Lung (tissue), 12 donors: ENCODE data around the gene DOCK7. TPM values are rescaled to one million over a fixed set of nuclear protein-coding genes. Genes with fewer than 3 reads are reported as not detected.

ENCODE experiments used
- ATAC-seq: fragments of 200-7000 bp; cut with Tn5 transposase; one replicate; pipeline ENCODE4 v1.9.1; 2020; ENCODE audit warnings: moderate number of reproducible peaks; ENCODE audit not compliant: insufficient read depth, low FRiP score
- DNase-seq, 3 donors: peaks; one replicate each; pipeline ENCODE4 v3.0.0-alpha.2; 2013 to 2017
- H3K27ac ChIP-seq, 2 donors: one replicate each; pipeline ENCODE4 v1.5.1; 2013; ENCODE audit warnings: mild to moderate bottlenecking in 2 of 2, moderate library complexity in 2 of 2, control low read depth in 1 of 2, inconsistent platforms in 1 of 2, low read depth in 1 of 2, low read length in 1 of 2
- H3K27me3 ChIP-seq, 3 donors: one replicate each; pipeline ENCODE4 v1.5.1; 2013; ENCODE audit warnings: low read length in 2 of 3; ENCODE audit not compliant: control insufficient read depth in 3 of 3, insufficient read depth in 3 of 3
- H3K36me3 ChIP-seq, 4 donors: one replicate each; pipeline ENCODE4 v1.5.1; 2013; ENCODE audit warnings: low read length in 4 of 4, mild to moderate bottlenecking in 1 of 4, moderate library complexity in 1 of 4; ENCODE audit not compliant: control insufficient read depth in 4 of 4, insufficient read depth in 4 of 4
- H3K4me1 ChIP-seq, 5 donors: one replicate each; pipeline ENCODE4 v1.5.1; 2013; ENCODE audit warnings: low read length in 5 of 5, mild to moderate bottlenecking in 2 of 5, moderate library complexity in 1 of 5; ENCODE audit not compliant: control insufficient read depth in 5 of 5, insufficient read depth in 5 of 5
- H3K4me3 ChIP-seq: one replicate; pipeline ENCODE4 v1.5.1; 2013; ENCODE audit warnings: mild to moderate bottlenecking, control low read depth, moderate library complexity
- H3K9ac ChIP-seq, 2 donors: one replicate each; pipeline ENCODE4 v1.5.1; 2013; ENCODE audit warnings: low read length in 2 of 2, control low read depth in 1 of 2; ENCODE audit not compliant: insufficient read depth in 1 of 2
- H3K9me3 ChIP-seq, 4 donors: one replicate each; pipeline ENCODE4 v1.5.1; 2013; ENCODE audit warnings: low read length in 3 of 4, mild to moderate bottlenecking in 1 of 4, moderate library complexity in 1 of 4; ENCODE audit not compliant: control insufficient read depth in 4 of 4, insufficient read depth in 3 of 4
- CTCF ChIP-seq: IDR thresholded peaks from 2 replicates; pipeline ENCODE4 v1.5.1; 2012; ENCODE audit warnings: mild to moderate bottlenecking; ENCODE audit errors: control extremely low read depth, extremely low read depth
- WGBS, 2 donors: extraction: QIAGEN DNeasy Blood & Tissue Kit; methylation state at CpG; one replicate each; pipeline ENCODE4 v1.1.7; 2013; 5-methylcytosine and 5-hydroxymethylcytosine counted together
- polyA plus RNA-seq, 2 donors: library from polyadenylated mRNA; stranded (reverse); fragments of 200-250 nt; gene quantifications; one replicate each; pipeline ENCODE4 v1.2.1, GENCODE V29; 2013
- total RNA-seq, 2 donors: library from RNA; depleted of rRNA in 1 of 2; stranded (reverse); fragments of >200 nt in 1 of 2; gene quantifications; one replicate each; pipeline ENCODE4 v1.2.1, GENCODE V29; 2014 to 2021
- donor health status: control.
- donor health status: control.
- donor health status: Bipolar disorder and iron deficiency.
- donor health status: healthy.
- donor health status: DM: yes; HTN: yes; CAD: no.

The DOCK7 gene
- total and polyA plus RNA-seq, 4 donors, result 3.4 to 111 (median 20.2) TPM

GRCh38 chr1:62608905-62609304, 79.3 kb downstream of the DOCK7 start:
- Histone ChIP-seq H3K27ac (no peak overlapping the region), H3K9me3 (no peaks in the 10 kb centered on the region), H3K4me1 (no peaks in the 10 kb centered on the region), H3K36me3 (peaks cover 0 to 4% (median 0%) of the 10 kb centered on the region in 4 donors), H3K27me3 (no peaks in the 10 kb centered on the region), H3K9ac (no peak overlapping the region), H3K4me3 (no peak overlapping the region)
- TF ChIP-seq CTCF, result no peak
- DNase-seq (no peak), ATAC-seq (no peak)

GRCh38 chr1:62601457-62601856, 86.7 kb downstream of the DOCK7 start:
- 94 to 98% methylated on average over 2 of the region's 2 CpGs for WGBS, 2 donors
- Histone ChIP-seq H3K9ac (no peak overlapping the region), H3K27ac (no peak overlapping the region)

GRCh38 chr1:62599044-62599443, 89.1 kb downstream of the DOCK7 start:
- H3K27me3 ChIP-seq, result no peaks in the 10 kb centered on the region
- DNase-seq, result no peak
- TF ChIP-seq CTCF, result no peak
- no peaks in the 10 kb centered on the region for H3K9me3 ChIP-seq
- H3K9ac ChIP-seq, result no peak overlapping the region
- H3K36me3 ChIP-seq, result no peaks in the 10 kb centered on the region
- no peak overlapping the region for H3K27ac ChIP-seq
- WGBS, 2 donors, result 89 to 92% methylated on average over 5 of the region's 5 CpGs
- ATAC-seq, result no peak
- H3K4me3 ChIP-seq, result no peak overlapping the region
- no peaks in the 10 kb centered on the region for H3K4me1 ChIP-seq

More at GRCh38 chr1:62601457-62601856, 86.7 kb downstream of the DOCK7 start:
- ATAC-seq (no peak), DNase-seq (no peak)
- TF ChIP-seq CTCF, result no peak
- no peak overlapping the region for H3K4me3 ChIP-seq
- H3K9me3 ChIP-seq, result no peaks in the 10 kb centered on the region
- no peaks in the 10 kb centered on the region for H3K27me3 ChIP-seq
- H3K4me1 ChIP-seq, result no peaks in the 10 kb centered on the region
- no peaks in the 10 kb centered on the region for H3K36me3 ChIP-seq

GRCh38 chr1:62597281-62597680, 90.9 kb downstream of the DOCK7 start, which contains the start of gene ANGPTL3:
Gene ANGPTL3 (plus strand): TSS chr1:62597520. CDS start chr1:62597567, 47 bp downstream.
- DNase-seq (peak in 1 of 3 donors; percentile 7), ATAC-seq (no peak)
- no peak for TF ChIP-seq CTCF
- H3K27ac ChIP-seq, result no peak within 1 kb of the TSS
- no peaks in the 10 kb centered on the region for H3K36me3 ChIP-seq
- no peak within 1 kb of the TSS for H3K9ac ChIP-seq
- no peak within 1 kb of the TSS for H3K4me3 ChIP-seq
- WGBS, 2 donors, result 79 to 90% methylated on average over 3 of the region's 3 CpGs
- no peaks in the 10 kb centered on the region for H3K4me1 ChIP-seq
- no peaks in the 10 kb centered on the region for H3K9me3 ChIP-seq
- no peaks in the 10 kb centered on the region for H3K27me3 ChIP-seq
